ENCODE results near the gene CCDC148. TPM values are rescaled to one million over a fixed set of nuclear protein-coding genes. Genes with fewer than 3 reads are reported as not detected.

CCDC148 gene
- total and polyA plus RNA-seq, 2 experiments from 2014 or later = 0.39 to 2.1 TPM

DNA sequence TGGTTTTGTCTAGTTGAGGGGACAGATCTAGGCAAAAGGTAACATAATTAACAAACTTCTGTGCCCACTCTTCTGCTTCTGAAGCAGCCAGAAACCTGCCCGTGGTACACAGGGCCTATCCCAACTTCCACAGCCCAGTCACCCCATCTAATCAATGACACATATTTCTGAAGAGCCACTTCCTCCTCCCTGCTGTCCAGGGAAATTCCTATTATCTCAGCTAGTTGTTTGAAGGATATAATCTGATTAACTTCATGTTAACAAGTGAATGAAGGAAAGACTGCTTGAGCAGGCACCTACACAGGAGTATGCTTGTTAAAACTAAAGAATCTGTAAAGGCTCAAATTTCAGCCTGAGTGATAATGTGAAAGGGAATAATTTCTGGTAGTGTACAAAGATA lies 61.4 kb downstream of the CCDC148 start:
- DNase-seq (ENCODE audit: low read depth in 1 of 2, low spot score in 1 of 2) = no peak
- Histone ChIP-seq H3K27me3 (no peaks in the 10 kb centered on the region), H3K27ac (no peak overlapping the region), H3K4me3 (no peak overlapping the region), H3K9me3 (ENCODE audit: low read depth) (no peaks in the 10 kb centered on the region), H3K4me1 (ENCODE audit: low read depth) (peaks cover 4% of the 10 kb centered on the region), H3K36me3 (no peaks in the 10 kb centered on the region)
- no peak for TF ChIP-seq CTCF (IDR thresholded peaks at IDR 0.05; ENCODE audit: low read depth, low read length)

DNA sequence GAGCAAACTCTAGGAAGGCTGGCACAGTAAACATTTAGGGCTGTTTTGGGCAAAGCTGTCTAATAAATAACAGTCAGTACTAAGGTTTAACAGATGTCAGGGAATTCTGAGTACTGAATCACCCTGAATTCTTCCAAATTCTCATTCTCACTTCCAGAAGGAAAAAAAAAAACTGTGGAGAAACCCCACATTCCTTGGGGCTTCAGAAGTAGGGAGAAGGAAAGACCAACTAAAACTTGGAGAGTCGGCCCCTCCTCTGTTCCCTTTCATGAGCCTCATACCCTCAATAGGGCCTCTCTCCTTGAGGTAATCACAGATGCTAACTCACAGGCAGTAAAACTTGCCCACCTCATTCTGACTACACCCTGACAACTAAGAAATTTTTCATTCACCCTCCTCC lies 62.1 kb downstream of the CCDC148 start:
- DNase-seq (ENCODE audit: low read depth in 1 of 2, low spot score in 1 of 2) = no peak
- no peak for TF ChIP-seq CTCF (IDR thresholded peaks at IDR 0.05; ENCODE audit: low read depth, low read length)

DNA sequence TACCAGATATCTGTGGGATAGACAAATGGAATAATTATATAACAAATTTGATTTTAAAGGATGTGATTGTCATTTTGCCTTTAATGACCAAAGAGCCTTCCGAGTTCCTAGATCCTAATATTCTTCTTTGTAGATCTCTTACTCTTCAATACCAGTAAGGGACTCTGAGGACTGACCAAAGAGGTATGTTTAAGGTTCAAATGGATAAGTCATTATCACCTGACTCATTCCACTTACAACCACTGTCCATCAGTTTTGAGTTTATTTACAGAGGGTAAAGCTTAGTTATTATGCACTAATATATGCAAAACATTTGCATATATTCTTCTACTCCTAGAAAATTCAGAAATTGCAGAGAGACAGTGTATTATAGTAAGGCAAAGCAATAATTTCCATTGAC lies 62.7 kb downstream of the CCDC148 start:
- Histone ChIP-seq H3K27ac (no peak overlapping the region), H3K9me3 (ENCODE audit: low read depth) (no peaks in the 10 kb centered on the region), H3K4me3 (no peak overlapping the region), H3K4me1 (ENCODE audit: low read depth) (peaks cover 4% of the 10 kb centered on the region), H3K36me3 (no peaks in the 10 kb centered on the region), H3K27me3 (no peaks in the 10 kb centered on the region)
- no peak for DNase-seq (ENCODE audit: low read depth in 1 of 2, low spot score in 1 of 2)
- TF ChIP-seq CTCF (IDR thresholded peaks at IDR 0.05; ENCODE audit: low read depth, low read length) = no peak

More for the DNA sequence above, 62.1 kb downstream of the CCDC148 start:
- Histone ChIP-seq H3K36me3 (no peaks in the 10 kb centered on the region), H3K4me3 (no peak overlapping the region), H3K27me3 (no peaks in the 10 kb centered on the region), H3K9me3 (ENCODE audit: low read depth) (no peaks in the 10 kb centered on the region), H3K27ac (no peak overlapping the region), H3K4me1 (ENCODE audit: low read depth) (peaks cover 4% of the 10 kb centered on the region)

- Histone ChIP-seq H3K27ac (no peak overlapping the region), H3K4me3 (no peak overlapping the region), H3K9me3 (ENCODE audit: low read depth) (no peaks in the 10 kb centered on the region), H3K36me3 (no peaks in the 10 kb centered on the region), H3K27me3 (no peaks in the 10 kb centered on the region), H3K4me1 (ENCODE audit: low read depth) (peaks cover 4% of the 10 kb centered on the region)
- no peak for TF ChIP-seq CTCF (IDR thresholded peaks at IDR 0.05; ENCODE audit: low read depth, low read length)
- no peak for DNase-seq (ENCODE audit: low read depth in 1 of 2, low spot score in 1 of 2)
These were observed 63.9 kb downstream of the CCDC148 start for GRCh38 chr2:158392687-158393086.

DNA sequence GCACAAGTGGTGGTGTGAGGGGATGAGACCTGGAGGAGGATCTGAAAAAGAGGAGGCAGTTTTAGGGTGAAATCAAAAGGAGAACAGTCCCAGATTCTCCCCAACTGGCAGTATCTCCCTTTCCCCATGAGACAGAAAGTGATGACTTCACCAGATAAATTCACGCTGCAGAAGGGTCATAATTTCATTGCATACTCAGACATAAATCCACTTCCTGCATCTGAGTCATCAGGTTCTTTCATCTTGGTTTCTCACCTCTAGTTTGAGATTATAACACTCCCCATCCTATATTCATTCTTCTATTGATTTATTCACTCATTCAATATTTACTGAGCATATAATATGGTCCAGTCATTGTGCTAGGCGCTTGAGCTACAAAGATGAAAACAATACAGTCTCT lies 64.7 kb downstream of the CCDC148 start:
- no peak overlapping the region for H3K4me3 ChIP-seq
- TF ChIP-seq CTCF (IDR thresholded peaks at IDR 0.05; ENCODE audit: low read depth, low read length) = no peak
- DNase-seq (ENCODE audit: low read depth in 1 of 2, low spot score in 1 of 2) = no peak
- no peaks in the 10 kb centered on the region for H3K27me3 ChIP-seq
- H3K9me3 ChIP-seq (ENCODE audit: low read depth) = no peaks in the 10 kb centered on the region
- H3K4me1 ChIP-seq (ENCODE audit: low read depth) = peaks cover 4% of the 10 kb centered on the region
- H3K27ac ChIP-seq = no peak overlapping the region
- H3K36me3 ChIP-seq = no peaks in the 10 kb centered on the region

DNA sequence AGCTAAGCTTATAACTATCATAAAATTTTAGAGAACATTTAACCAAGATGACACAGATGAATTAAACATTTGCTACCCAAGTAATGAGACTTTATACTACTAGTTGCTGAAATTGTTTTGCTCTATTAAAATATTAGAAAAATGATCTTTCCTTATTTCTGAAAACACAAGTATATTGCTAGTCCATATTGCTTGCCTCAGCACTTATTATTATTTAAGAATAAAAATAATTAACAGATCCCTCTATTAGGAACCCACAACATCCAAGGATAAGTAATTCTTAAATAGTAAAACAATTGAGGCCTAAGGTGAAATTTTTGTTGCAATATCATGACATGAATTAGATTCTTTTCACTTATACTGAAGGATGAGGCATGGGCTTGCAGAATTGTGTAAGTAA lies 65.2 kb downstream of the CCDC148 start:
- Histone ChIP-seq H3K9me3 (ENCODE audit: low read depth) (no peaks in the 10 kb centered on the region), H3K27ac (no peak overlapping the region)
- no peak for TF ChIP-seq CTCF (IDR thresholded peaks at IDR 0.05; ENCODE audit: low read depth, low read length)

More for the DNA sequence above, 65.2 kb downstream of the CCDC148 start:
- H3K36me3 ChIP-seq = no peaks in the 10 kb centered on the region
- H3K4me3 ChIP-seq = no peak overlapping the region
- no peaks in the 10 kb centered on the region for H3K27me3 ChIP-seq
- DNase-seq (ENCODE audit: low read depth in 1 of 2, low spot score in 1 of 2) = no peak
- peaks cover 4% of the 10 kb centered on the region for H3K4me1 ChIP-seq (ENCODE audit: low read depth)

Data from cardiac muscle cell (in vitro differentiated cells and primary cell).